Testis (tissue), 3 donors: ENCODE data around the gene ARHGAP33. TPM values are rescaled to one million over a fixed set of nuclear protein-coding genes. Genes with fewer than 3 reads are reported as not detected.

Experiments
- DNase-seq: peaks from one replicate; pipeline ENCODE4 v3.0.0-alpha.2; 2019
- H3K27ac ChIP-seq, 2 donors: fragments of 200-600 bp; sonication (generic); one replicate each; pipeline ENCODE4 v1.5.1; 2019
- H3K27me3 ChIP-seq: fragments of 200-600 bp; sonication (generic); one replicate; pipeline ENCODE4 v1.5.1; 2019
- H3K36me3 ChIP-seq: fragments of 200-600 bp; sonication (generic); one replicate; pipeline ENCODE4 v1.5.1; 2017; ENCODE audit warnings: low read depth; ENCODE audit errors: missing control alignments
- H3K4me1 ChIP-seq: fragments of 200-600 bp; sonication (generic); one replicate; pipeline ENCODE4 v1.5.1; 2019
- H3K4me3 ChIP-seq, 2 donors: fragments of 200-600 bp; sonication (generic); one replicate each; pipeline ENCODE4 v1.5.1; 2017 to 2019
- H3K9me3 ChIP-seq: fragments of 200-600 bp; sonication (generic); one replicate; pipeline ENCODE4 v1.5.1; 2017
- CTCF ChIP-seq, 3 experiments: fragments of 450-650 bp in 2 of 3; fragments of 200-600 bp in 1 of 3; sonication (generic) in 1 of 3; IDR thresholded peaks; one replicate each; pipeline ENCODE4 v1.5.1; 2016 to 2019; ENCODE audit warnings: antibody characterized with exemption in 3 of 3, mild to moderate bottlenecking in 2 of 3, moderate library complexity in 1 of 3
- POLR2A ChIP-seq: fragments of 450-650 bp; IDR thresholded peaks from one replicate; pipeline ENCODE4 v1.6.1; 2017; ENCODE audit warnings: antibody characterized with exemption, mild to moderate bottlenecking, moderate library complexity
- WGBS, 2 donors: methylation state at CpG; one replicate each; pipeline ENCODE4 v1.1.5; 2018; 5-methylcytosine and 5-hydroxymethylcytosine counted together
- intact Hi-C: fragments of 100-400 bp; cut with DNase I; formaldehyde crosslinking; loops from one replicate; pipeline ENCODE4 v1.15.1; 2023; ENCODE audit warnings: low total_unique reads
- polyA plus RNA-seq: library from polyadenylated mRNA; stranded (reverse); fragments of 350-450 nt; fragmentation: Illumina TruSeq; extraction: RNeasy Lipid Tissue Mini Kit (QIAGEN cat#74804); gene quantifications from one replicate; pipeline ENCODE4 v1.2.3, GENCODE V29; 2014; ENCODE audit warnings: low read depth, low replicate concordance; ENCODE audit not compliant: insufficient read depth
- total RNA-seq, 2 donors: library from RNA; depleted of rRNA; stranded (reverse); fragments of >200 nt; gene quantifications; one replicate each; pipeline ENCODE4 v1.2.3, GENCODE V29; 2016

ARHGAP33 gene
- total and polyA plus RNA-seq, 3 donors from 2014 or later: 46.6 to 133 (median 56.2) TPM

DNA sequence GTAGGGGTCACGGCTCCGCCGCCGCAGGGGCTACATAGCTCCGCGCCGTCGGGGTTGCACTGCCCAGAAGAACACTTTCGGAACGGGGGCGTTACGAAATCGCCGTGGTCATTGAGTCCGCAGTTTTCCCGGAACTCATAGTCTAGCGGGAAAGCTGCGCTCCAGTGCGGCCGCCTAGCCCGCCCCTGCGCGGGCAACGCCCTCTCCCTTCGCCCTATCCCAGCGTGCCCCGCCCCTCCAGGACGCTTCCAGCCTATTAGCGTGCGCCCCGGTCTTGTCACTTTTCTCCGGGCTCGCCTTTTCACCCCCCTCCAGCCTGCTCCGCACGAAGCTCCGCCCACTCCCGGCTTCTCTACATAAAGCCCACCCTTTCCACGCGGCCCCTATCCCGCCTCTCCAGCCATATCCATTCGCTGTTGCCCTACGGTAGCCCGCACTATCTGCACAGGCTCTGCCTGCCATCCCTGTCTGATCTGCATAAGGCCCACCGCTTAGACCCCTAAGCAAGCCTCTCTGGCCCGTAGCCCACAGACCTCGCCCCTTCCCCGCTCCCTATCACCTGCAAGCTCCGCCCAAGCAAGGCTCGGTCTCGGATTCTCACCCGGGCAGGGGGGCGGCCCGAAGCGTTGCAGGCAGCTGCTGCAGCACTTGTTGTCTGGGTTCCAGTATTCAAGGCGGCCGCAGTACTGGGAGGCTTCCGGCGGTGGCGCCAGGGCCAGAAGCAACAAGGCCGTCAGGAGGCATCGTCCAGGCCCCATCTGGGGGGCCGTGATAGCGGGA, 34.8 kb upstream of the ARHGAP33 start:
- Histone ChIP-seq H3K4me1 (peaks cover 6% of the 10 kb centered on the region), H3K9me3 (no peaks in the 10 kb centered on the region), H3K36me3 (no peaks in the 10 kb centered on the region), H3K4me3 (peak overlapping the region; percentile 50 to 56), H3K27me3 (no peaks in the 10 kb centered on the region), H3K27ac (peak overlapping the region in 1 of 2 donors; percentile 50)
- DNase-seq: peak; percentile 99
- TF ChIP-seq POLR2A (no peak), CTCF (IDR thresholded peaks at IDR 0.05) (no peak)
- 0 to 1% methylated on average over 39 to 61 of the region's 63 CpGs for whole genome bisulfite sequencing, 2 donors
- intact Hi-C loops: no loop called here

GRCh38 chr19:35741203-35741515, 34.2 kb upstream of the ARHGAP33 start:
- no peaks in the 10 kb centered on the region for H3K36me3 ChIP-seq
- WGBS, 2 donors: 7 to 17% methylated on average over 12 of the region's 12 CpGs
- intact Hi-C loops: no loop called here
- H3K27me3 ChIP-seq: no peaks in the 10 kb centered on the region
- no peak for DNase-seq
- no peaks in the 10 kb centered on the region for H3K9me3 ChIP-seq
- H3K4me1 ChIP-seq: peaks cover 10% of the 10 kb centered on the region
- TF ChIP-seq CTCF (IDR thresholded peaks at IDR 0.05) (no peak), POLR2A (no peak)
- H3K27ac ChIP-seq: no peak overlapping the region
- H3K4me3 ChIP-seq: peak overlapping the region; percentile 50 to 56

GRCh38 chr19:35742121-35742724, 33.1 kb upstream of the ARHGAP33 start, which contains the start of gene IGFLR1:
Gene IGFLR1, minus strand, starts transcription at chr19:35742452. Its CDS starts 1,272 bp downstream, at chr19:35741180.
- intact Hi-C loops: no loop called here
- no peak for TF ChIP-seq POLR2A
- TF ChIP-seq CTCF (IDR thresholded peaks at IDR 0.05): no peak
- H3K4me1 ChIP-seq: peaks cover 14% of the 10 kb centered on the region
- DNase-seq: no peak
- no peaks in the 10 kb centered on the region for H3K27me3 ChIP-seq
- no peaks in the 10 kb centered on the region for H3K9me3 ChIP-seq
- 78 to 89% methylated on average over 7 to 9 of the region's 9 CpGs for WGBS, 2 donors
- H3K36me3 ChIP-seq: no peaks in the 10 kb centered on the region
- H3K4me3 ChIP-seq: no peak within 1 kb of the TSS
- H3K27ac ChIP-seq: no peak within 1 kb of the TSS

GRCh38 chr19:35743640-35744429, 31.5 kb upstream of the ARHGAP33 start:
- Histone ChIP-seq H3K4me3 (no peak overlapping the region), H3K27me3 (no peaks in the 10 kb centered on the region), H3K36me3 (no peaks in the 10 kb centered on the region), H3K9me3 (no peaks in the 10 kb centered on the region), H3K4me1 (peaks cover 18% of the 10 kb centered on the region), H3K27ac (no peak overlapping the region)
- no peak for DNase-seq
- intact Hi-C loops: no loop called here
- WGBS, 2 donors: 74 to 82% methylated on average over 18 to 19 of the region's 19 CpGs
- TF ChIP-seq CTCF (IDR thresholded peaks at IDR 0.05): no peak
- TF ChIP-seq POLR2A: no peak
